ENCODE measurements around the gene CRHR1. TPM values are rescaled to one million over a fixed set of nuclear protein-coding genes. Genes with fewer than 3 reads are reported as not detected.

The CRHR1 gene
- total RNA-seq, 4 donors from 2014 or later: 0.75 TPM; not detected in 3

GRCh38 chr17:45850468-45850867, 66.3 kb downstream of the CRHR1 start:
- TF ChIP-seq CTCF (IDR thresholded peaks at IDR 0.05; ENCODE audit: low read depth): no peak

- no peak for TF ChIP-seq CTCF (IDR thresholded peaks at IDR 0.05; ENCODE audit: low read depth)
Measured at GRCh38 chr17:45851022-45851421, 66.9 kb downstream of the CRHR1 start.

- no peak for TF ChIP-seq CTCF (IDR thresholded peaks at IDR 0.05; ENCODE audit: low read depth)
Measured at GRCh38 chr17:45851464-45851863, 67.3 kb downstream of the CRHR1 start.

- no peak for TF ChIP-seq CTCF (IDR thresholded peaks at IDR 0.05; ENCODE audit: low read depth)
Measured at GRCh38 chr17:45851873-45852272, 67.8 kb downstream of the CRHR1 start.

DNA sequence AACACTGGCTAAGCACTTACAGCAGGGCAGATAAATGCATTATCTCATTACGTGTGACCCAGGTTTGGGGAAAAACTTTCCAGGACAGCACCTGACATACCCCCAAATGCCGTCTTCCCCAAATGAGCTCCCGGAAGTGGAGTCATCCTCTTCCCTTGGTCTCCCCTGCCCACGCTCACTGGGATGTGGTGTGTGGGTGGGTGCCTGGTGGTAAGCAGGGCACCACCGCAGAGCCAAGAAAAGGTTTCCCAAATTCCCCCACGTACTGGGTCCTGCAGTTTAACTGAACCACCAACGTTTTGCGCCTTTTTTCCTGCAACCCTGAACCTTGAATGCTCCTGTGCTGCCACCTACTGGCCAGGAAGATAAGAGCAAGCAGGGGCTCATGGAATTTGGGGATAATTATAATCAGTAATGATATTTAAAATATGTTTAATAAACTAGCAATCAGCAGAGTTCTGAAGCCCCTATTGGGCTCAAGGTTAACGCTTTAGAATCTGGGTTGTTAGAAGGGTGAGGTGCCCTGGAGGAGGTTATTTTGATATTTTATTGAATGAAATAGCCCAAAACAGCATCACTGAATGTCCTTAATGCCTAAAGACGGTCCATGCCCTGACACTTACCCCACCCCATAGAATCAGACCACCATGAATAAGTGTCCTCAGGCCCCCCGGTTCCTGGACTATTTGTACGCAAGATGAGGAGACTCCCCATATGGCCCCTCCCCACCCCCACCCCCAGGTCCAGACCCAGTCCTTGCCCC, 68.6 kb downstream of the CRHR1 start:
- TF ChIP-seq CTCF (IDR thresholded peaks at IDR 0.05; ENCODE audit: low read depth): no peak

DNA sequence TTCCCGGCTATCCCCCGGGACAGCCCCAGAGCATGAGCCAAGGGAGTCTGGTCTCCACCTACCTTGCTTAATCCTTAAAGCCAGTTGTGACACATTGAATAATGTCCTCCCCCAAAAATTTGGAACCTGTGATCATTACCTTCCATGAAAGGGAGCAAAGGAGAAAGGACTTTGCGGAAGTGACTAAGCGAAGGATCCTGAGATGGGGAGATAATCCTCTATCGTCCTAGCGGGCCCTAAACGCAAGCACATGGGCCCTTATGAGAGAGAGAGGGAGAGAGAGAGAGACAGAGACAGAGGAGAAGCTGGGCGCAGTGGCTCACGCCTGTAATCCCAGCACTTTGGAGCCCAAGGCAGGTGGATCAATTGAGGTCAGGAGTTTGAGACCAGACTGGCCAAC, 70.1 kb downstream of the CRHR1 start:
- TF ChIP-seq CTCF (IDR thresholded peaks at IDR 0.05; ENCODE audit: low read depth): no peak

GRCh38 chr17:45855691-45856336, 71.7 kb downstream of the CRHR1 start:
- no peak for TF ChIP-seq CTCF (IDR thresholded peaks at IDR 0.05; ENCODE audit: low read depth)
